Measurements from ENCODE around the gene SLC25A39.
A peak's percentile ranks its signal among the peaks of the same experiment; 100 is the strongest.
"Not testable (repeated sequence)": the region's sequence is repeated elsewhere in the genome, so short reads cannot be mapped to it uniquely, and the experiment has no call there.

The SLC25A39 gene

DNA sequence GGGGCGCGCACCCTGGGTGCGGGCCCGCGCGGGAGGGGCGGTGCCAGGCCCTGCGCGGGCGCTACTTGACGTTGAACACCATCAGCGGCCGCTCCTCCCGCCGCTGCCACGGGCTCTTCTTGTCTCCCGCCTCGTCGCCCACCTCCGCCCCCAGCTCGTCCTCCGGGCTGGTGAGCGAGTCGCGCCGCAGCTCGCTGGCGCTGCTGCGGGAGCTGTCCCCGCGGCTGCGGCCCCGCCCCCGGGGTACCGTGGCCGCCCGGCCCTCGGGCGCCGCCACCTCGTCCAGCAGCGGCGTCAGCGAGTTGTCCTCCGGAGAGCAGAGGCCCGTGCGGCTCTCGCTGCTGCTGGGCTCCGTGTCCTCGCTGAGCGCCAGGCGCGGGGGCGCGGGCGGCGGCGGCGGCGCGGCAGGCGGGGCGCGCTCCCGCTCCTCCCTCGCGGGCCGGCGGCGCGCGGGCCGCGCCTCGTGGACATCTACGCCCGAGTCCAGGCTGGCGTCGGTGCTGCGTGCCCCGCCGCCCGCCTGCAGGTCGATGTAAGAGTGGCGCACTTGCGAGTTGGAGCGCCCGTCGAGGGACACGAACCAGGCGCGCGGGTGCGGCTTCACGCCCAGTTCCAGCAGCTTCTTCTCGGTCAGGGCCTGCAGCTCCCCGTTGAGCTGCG lies 29.2 kb upstream of the SLC25A39 start:
- no peak for DNase-seq

DNA sequence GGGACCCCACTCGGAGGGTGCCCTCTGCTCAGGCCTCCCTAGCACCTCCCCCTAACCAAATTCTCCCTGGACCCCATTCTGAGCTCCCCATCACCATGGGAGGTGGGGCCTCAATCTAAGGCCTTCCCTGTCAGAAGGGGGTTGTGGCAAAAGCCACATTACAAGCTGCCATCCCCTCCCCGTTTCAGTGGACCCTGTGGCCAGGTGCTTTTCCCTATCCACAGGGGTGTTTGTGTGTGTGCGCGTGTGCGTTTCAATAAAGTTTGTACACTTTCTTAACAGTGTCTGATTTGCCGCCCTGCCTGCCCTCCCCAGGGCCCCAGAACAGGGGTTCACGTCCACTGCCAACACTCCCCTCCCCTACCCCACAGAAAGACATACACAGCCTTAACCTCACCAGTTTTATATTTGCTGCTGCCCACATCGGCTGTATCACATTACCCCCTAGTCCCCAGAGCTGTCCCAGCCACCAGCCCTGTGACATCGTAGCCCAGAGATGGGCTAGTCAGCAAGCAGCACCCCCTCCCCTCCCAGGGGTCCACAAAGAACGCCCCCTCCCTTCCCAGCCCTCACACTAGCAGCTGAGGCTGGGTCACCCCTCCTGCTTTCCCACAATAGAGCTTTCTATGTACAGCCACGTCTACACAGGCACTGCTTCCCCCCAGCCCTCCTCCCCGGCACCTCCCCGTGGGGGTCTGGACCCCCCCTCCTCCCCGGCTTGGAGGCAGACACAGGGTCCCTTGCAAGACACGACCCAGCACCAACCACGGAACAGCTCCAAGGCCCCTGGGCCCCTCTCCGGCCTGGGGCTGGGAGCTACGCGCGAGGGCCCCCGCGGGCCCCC lies 28.4 kb upstream of the SLC25A39 start:
- no peak for DNase-seq

DNA sequence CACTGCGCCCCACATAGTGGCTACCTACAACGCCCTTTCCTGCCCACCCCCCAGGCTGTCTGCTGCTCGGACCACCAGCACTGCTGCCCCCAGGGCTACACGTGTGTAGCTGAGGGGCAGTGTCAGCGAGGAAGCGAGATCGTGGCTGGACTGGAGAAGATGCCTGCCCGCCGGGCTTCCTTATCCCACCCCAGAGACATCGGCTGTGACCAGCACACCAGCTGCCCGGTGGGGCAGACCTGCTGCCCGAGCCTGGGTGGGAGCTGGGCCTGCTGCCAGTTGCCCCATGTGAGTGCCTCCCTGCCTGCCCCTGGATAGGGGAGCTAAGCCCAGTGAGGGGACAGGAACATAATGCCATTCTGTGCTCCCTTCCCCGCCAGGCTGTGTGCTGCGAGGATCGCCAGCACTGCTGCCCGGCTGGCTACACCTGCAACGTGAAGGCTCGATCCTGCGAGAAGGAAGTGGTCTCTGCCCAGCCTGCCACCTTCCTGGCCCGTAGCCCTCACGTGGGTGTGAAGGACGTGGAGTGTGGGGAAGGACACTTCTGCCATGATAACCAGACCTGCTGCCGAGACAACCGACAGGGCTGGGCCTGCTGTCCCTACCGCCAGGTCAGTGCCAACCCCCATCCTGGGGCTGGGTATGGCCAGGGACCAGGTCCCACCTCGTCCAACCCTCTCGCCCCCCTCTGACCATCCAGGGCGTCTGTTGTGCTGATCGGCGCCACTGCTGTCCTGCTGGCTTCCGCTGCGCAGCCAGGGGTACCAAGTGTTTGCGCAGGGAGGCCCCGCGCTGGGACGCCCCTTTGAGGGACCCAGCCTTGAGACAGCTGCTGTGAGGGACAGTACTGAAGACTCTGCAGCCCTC lies 27.6 kb upstream of the SLC25A39 start:
- DNase-seq: no peak

DNA sequence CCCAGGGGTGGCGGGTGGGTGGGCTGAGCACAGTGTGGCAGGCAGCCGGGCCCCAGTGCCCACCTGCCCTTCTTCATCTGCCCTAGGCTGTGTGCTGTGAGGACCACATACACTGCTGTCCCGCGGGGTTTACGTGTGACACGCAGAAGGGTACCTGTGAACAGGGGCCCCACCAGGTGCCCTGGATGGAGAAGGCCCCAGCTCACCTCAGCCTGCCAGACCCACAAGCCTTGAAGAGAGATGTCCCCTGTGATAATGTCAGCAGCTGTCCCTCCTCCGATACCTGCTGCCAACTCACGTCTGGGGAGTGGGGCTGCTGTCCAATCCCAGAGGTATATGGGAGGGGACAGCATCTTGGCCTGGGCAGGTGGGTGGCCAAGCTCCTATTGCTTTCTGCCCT lies 26.8 kb upstream of the SLC25A39 start:
- DNase-seq: no peak

DNA sequence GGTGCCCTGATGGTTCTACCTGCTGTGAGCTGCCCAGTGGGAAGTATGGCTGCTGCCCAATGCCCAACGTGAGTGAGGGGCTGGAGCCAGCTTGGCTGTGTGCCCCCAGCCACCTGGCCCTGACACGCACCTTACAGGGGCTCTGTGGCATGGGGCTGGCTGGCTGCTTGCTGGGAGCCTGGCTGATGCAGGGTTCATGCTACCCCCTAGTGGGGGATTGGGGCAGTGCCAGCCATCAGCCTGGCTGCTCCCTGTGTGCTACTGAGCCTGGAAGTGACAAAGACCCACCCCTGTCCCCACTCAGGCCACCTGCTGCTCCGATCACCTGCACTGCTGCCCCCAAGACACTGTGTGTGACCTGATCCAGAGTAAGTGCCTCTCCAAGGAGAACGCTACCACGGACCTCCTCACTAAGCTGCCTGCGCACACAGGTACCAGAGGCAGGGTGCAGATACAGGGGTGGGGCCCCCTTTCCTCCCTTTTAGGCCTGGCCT lies 26.2 kb upstream of the SLC25A39 start:
- DNase-seq: peak; percentile 81

DNA sequence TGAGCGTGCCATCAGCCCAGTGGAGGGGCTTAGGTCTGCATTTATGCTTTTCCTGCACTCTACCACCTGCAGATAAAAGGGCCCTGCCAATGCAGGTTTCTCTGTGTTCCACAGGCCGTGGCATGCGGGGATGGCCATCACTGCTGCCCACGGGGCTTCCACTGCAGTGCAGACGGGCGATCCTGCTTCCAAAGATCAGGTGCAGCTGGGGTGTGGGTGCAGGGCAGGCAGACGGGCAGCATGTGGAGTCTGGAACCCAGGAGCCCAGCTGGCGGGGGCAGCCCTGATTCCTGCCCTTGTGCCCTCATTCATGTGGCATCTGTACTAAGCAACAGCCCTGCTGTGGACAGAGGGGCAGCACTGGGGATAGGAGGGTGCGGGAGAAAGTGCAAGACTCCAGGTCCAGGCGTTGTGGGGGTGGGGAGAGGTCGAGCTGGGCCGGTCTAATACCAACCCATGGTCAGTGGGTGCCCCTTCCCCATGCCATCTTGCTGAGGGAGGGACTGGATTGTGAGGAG lies 25.0 kb upstream of the SLC25A39 start:
- no peak for DNase-seq

DNA sequence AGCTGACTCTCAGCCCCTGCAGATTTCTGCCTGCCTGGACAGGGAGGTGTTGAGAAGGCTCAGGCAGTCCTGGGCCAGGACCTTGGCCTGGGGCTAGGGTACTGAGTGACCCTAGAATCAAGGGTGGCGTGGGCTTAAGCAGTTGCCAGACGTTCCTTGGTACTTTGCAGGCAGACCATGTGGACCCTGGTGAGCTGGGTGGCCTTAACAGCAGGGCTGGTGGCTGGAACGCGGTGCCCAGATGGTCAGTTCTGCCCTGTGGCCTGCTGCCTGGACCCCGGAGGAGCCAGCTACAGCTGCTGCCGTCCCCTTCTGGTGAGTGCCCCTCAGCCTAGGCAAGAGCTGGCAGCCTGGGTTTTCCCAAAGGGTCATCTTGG lies 24.4 kb upstream of the SLC25A39 start:
- DNase-seq: no peak

DNA sequence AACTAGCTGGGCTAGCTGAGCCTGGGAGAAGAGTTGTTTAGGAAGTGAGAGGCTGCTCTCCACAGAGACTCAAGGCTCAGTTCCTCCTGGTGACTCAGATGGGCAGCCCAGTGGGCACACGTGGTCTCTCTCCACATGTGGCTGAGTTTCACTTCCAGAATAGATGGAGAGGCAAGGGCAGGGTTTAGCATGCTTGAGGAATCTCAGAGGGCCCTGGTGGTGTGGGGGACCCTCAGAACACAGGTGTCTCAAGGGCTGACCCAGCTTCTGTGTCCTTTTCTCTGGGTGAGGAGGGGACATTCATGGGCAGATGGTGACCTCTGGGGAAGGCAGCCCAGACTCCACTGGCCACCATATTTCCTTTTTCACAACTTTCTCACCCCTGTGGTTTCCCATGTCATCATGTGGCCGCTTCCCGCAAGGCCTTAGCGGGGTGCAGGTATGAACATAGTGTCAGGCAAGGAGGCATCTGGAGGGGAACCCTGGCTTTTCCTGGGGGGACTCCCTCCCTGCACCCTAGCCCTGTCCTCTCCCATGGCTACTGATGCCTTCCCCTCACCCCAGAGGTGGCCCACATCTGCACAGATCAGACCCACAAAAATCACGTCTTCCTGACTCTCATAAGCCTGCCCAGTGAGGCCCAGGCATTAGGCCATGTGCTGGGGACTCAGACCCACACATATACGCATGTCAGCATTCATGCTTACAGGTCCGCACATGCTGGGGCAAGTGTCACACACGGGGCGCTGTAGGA lies 23.8 kb upstream of the SLC25A39 start:
- DNase-seq: no peak

DNA sequence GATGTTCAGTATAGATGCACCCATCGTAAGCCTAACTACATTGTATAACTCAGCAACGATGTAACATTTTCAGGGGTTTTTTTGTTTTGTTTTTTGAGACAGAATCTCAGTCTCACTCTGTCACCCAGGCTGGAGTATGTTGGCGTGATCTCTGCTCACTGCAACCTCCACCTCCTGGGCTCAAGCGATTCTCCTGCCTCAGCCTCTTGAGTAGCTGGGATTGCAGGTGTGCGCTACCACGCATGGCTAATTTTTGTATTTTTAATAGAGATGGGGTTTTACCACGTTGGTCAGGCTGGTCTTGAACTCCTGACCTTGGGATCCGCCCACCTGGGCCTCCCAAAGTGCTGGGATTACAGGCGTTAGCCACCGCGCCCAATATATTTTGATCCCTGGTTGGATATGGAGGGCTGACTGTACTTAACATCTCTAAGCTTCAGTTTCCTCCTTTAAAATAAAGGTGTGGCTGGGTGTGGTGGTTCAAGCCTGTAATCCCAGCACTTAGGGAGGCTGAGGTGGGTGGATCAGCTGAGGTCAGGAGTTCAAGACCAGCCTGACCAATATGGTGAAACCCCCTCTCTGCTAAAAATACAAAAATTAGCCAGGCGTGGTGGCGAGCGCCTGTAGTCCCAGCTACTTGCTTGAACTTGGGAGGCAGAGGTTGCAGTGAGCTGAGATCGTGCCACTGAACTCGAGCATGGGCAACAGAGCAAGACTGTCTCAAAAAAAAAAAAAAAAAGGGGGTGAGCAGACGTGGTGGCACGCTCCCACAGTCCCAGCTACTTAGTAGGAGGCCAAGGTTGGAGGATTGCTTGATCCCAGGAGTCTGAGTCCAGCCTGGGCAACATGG lies 22.8 kb upstream of the SLC25A39 start:
- DNase-seq: not testable (repeated sequence)

DNA sequence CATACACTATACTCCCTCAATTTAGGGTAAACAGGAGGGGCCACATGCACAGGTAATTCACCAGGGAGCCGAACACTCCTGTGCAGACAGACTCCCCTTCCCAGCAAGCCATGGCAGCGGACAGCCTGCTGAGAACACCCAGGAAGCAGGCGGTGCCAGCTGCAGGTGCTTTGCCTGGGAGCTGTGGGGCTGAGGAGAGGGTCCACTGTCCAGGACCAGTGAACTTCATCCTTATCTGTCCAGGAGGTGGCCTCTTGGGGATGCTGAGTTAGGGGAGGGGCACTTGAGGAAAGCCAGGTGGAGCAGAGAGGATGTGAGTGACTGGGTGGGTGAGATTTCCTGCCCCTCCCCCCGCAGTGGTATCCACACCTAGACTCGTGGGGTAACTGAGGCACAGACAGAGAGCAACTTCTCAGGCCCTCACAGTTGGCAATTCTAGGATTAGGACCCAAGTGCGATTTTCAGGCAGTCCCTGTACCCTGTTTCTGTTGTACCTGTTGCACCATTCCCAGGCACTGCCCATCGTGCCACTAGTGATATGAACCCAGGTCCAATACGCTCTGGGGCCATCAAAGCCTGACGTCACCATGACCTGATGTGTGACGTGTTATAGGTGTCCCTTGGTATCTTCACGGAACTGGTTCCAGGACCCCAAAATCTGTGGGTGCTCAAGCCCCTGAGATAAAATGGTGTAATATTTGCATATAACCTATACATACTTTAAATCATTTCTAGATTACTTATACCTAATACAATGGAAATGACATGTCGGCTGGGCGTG lies 21.6 kb upstream of the SLC25A39 start:
- DNase-seq: no peak

DNA sequence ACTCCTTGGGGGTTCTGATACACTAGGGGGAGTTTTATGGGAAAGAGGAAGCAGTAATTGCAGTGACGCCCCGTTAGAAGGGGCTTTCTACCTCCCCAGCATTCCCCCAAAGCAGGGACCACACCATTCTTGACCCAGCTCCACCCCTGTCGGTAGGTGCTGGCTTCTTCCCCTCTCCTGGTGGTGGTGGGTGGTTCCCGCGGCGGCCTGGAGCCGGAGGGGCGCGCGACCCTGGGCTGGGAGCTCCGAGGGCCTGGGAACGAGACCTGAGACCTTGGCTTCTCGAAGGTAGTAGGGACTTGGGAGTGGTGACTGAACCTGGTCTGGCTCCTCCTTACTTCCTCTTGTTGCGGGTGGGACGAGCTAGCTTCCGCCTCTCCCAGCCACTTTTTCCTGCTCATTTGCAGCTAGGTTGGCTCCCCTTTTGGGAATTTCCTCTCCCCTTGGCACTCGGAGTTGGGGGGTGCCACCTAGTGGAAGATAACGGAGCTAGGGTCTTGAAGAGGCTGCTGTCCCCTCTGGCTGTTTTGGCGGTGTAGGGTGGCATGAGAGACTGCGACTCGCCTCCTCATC lies 20.9 kb upstream of the SLC25A39 start:
- peak; percentile 43 for DNase-seq

DNA sequence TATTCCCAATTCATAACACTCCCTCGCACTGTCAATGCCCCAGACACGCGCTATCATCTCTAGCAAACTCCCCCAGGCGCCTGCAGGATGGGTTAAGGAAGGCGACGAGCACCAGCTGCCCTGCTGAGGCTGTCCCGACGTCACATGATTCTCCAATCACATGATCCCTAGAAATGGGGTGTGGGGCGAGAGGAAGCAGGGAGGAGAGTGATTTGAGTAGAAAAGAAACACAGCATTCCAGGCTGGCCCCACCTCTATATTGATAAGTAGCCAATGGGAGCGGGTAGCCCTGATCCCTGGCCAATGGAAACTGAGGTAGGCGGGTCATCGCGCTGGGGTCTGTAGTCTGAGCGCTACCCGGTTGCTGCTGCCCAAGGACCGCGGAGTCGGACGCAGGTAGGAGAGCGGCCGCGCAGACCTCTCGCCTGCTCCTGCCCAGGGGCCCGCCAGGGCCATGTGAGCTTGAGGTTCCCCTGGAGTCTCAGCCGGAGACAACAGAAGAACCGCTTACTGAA lies 20.4 kb upstream of the SLC25A39 start, which contains the start of gene GRN:
Gene GRN, plus strand, starts transcription at position 364 of the 515 bp plus-strand sequence. CDS start 3,863 bp downstream, outside the sequence.
- peak; percentile 93 for DNase-seq

DNA sequence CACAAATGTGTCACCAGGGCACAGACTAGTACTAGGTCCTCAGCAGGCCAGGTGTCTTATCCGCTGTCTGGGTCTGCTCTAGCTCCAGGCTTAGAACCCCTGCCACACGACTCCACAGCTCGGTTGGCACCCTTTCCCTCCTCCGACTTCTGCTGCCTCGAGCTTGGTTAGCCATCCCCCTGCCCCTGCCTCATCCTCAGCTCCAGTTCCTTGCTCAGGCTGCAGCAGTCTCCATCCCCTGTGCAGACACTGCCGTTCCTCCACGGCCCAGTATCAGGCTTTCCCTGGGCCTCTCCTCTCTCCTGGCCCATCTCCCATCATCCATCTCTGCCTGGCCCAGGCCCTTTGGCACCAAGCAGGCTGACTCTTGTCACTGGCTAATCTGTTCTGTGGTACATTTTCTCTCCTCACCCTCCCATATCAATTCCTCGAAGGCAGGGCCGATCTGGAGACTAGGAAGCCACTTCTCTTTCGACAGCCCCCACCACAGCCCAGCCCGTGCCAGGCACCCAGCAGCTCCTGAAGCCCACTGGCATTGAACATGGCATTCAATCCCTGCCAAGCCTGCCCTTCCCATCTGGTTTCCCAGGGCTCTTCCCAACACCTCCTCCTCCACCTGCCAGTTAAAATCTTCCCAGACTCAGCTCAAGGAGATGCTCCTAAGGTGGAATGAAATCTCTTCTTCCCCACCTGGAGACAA lies 19.0 kb upstream of the SLC25A39 start:
- no peak for DNase-seq

DNA sequence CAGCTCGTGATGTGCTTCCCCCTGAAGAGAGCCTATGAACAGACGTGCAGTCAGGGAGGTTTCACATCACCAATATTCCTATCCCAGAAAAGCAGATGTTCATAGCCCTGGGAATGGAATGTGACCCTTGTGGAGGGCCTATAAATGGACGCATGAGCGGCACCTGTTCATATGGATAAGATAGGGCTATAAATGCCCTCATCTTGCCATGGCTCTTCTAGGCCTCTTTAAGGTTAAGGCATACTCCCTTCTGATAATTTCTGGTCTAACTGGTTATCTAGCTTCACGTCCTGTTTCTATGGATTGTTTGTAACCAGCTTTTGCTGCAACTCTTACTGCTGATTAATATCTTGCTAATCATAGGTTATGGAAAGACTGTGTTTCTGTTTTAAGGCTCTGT lies 15.9 kb upstream of the SLC25A39 start:
- not testable (repeated sequence) for DNase-seq

DNA sequence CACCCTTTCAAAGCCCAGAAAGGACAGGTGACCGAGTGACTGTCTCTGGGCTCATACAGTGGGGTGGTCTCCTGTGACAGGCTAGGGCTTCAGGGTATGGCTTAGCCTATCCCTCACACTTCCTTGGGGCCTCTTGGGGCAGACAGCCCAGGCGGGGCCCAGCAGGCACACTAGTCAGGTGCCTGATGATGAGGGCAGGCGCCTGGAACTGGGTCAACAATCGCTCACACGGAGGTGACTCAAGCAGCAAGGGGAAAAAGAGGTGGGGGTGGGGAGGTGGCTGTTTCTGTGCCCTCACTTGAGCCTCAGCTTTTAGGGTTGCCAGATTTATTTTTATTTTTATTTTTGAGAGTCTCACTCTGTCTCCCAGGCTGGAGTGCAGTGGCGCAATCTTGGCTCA lies 14.1 kb upstream of the SLC25A39 start:
- no peak for DNase-seq

DNA sequence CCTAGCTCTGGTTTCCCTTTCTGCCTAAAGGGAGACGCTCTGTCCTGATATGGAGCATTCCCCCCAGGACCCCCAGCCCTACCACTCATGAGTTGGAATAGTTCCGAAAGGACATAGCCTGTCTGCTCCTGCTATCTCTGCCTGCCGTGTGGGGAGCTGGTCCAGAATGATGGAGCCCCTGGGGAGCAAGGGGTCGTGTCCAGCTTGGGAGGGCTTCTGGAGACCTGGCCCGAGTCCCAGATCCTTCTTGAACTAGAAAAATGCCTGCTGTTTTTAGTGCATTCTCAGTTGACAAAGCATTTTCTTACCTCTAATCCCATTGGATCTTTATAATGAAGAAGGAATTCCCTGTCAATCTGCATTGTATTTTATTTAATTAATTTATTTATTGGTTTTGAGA lies 11.3 kb upstream of the SLC25A39 start:
- DNase-seq: no peak

DNA sequence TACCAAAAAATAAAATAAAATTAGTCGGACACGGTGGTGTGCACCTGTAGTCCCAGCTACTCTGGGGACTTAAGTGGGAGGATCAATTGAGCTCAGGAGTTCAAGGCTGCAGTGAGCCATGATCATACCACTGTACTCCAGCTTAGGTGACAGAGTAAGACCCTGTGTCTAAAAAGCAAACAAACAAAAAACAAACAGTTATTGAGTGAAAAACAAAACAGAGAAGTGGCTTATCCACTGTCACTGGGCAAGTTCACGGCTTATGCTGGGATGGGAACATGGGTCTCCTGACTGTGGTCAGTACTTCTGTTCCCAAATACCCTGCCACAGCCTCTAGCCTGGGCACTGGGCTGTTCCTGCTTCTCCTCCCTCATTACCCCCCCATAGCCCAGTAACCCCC lies 10.9 kb upstream of the SLC25A39 start:
- no peak for DNase-seq

DNA sequence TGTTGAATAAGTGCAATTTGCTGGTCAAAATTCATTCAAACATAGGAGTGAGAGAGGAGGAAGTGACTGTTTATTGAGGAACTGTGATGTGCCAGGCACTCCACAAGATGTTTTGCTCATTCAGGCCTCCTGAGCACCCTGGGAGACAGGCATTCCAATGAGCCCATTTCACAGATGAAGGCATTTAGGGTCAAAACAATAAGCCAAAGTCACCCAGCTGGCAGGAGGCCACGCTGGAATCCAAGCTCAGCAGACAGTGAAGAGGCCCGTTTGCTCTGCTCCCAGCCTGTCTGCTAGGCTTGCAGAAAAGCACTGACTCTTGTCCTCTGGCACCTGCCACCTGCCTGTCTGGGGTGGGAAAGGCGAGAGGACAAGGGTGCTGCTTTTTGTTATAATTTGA lies 10.1 kb upstream of the SLC25A39 start:
- DNase-seq: no peak

DNA sequence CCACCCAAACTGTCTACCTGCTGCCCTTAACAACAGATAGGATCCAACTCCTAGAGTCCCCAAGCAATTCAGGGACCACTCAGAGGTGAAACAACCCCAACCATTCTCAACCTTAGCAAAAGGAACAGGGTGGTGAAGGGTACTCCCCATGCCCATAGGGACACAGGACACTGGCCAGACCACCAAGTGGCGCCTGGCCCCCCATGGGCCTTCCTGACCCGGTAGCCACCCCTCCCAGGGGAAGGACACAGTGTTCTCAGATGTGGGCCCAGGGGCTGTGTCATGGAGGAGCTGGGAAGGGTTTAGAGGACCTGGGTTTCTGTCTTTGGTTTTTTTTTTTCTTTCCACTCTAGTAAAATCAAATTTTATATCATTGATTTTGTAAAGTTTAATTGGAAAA lies 9.7 kb upstream of the SLC25A39 start:
- no peak for DNase-seq
